ENCODE measurements around the gene RERE.

Gene RERE

DNA sequence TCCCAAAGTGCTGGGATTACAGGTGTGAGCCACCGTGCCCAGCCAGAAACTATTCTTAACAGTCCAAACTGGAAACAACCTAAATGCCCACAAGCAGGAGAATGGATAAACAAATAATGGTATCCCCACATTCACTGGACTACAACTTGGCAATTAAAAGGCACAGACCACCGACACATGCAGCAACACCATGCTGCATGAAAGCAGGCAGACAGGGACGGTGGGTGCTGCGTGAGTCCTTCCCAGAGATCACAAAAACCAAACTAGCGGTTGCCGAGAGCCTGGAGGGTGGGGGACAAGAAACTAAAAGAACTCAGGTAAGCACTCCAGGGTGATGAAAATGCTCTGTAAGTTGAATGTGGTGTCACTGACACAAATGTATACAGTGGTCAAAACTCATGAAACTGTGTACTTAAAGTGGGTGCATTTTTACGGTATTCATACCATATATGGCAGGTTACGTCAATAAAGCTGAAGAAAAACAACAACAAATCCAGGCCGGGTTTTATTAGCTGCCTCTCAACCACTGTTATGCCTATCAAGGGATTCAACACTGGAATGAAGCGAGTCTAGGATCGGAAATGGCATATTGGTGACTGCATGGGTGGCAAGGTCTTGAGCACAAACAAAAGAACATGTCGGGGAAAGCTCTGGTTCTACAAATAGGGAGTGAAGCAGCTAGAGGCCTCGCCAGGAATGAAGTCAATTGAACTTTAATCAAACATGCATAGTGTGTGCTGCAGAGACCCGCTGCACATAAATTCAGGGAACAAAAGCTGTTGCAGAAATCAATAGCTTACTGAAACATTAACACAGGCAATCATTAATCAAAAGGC lies 447.2 kb downstream of the RERE start:
- no peak for DNase-seq

DNA sequence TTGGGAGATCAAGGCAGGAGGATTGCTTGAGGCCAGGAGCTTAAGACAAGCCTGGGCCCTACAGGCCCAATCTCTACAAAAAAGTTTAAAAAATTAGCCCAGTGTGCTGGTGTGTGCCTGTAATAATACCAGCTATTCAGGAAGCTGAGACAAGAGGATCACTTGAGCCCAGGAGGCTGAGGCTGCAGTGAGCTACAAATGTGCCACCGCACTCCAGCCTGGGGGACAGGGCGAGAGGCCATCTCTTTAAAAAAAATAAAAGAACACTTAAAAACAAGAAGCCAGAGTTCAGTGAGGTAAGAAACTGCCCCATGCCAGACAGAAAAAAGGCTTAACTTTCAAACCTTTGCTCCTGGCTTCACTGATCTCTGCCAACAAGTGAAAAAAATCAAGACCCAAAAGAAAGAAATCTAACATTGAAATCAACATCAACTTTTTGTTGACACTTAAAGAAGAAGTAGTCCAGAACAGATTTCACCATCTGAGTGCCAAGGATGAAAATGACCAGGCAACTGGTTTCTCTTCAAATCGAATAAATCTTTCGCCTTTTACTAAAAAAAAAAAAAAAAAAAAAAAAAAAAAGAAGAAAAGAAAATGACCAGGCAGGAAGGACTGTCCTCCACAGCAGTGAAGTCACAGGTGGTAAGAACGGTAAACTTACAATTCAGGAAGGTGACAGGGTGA lies 448.3 kb downstream of the RERE start:
- DNase-seq = no peak

DNA sequence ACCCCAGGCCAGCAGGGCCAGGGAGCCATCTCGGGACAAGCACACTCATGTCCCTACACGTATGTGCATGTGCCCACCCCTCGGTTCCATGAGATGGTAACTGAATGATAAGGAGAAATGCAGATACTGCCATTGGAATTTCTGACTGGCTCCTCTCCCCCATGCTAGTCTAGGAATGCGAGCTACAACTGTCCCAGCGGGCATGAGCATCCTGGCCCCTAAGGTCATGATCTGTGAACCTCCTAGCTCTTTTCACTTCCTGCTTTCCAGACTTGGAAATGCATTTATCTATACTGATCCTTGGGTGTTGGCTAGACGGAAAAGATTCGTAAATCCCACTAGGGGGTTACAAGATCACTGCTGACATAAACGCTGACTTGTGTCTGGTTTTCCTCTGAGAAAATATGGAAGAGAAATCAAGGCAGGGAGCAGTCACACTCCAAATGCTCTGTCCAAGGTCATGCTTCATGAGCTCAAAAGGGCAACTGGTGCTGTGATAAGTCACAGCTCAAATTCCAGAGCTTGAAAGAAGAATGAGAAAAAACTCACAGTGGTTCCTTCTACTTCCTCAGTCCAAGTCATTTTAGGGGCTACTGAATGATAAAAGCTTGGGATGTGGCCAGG lies 449.8 kb downstream of the RERE start:
- DNase-seq = no peak

DNA sequence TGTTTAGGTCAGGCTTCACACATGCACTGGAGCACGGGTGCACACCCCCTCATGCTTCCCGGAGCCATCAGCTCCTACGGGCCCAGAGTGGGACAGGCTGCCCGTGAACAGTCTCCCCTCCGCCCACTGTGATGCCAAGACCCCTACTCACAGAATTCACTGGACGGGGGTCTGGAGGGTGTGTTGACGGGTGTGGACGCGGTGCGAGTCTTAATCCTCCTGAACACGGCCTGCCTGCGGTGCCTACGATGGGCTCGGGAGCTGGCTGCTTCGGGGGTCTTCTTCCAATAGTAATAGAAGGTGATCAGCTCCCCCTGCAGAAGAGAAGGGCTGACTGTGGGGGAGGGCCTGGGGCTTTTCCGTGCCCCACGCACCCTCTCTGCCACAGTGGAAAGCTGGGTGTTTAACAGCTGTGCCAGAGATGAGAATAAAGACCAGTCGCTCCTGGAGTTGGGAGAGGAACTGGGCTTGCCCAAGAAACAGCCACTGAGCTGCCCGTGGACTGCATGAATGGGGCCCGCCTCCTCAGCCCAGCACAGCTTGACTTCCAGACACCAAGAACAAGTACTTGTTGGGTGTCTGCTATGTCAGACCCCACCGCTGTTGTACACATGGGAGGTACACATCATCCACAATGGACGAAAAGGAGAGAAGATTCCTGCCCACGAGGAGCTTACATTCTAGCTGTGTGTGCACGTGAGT lies 451.6 kb downstream of the RERE start:
- no peak for DNase-seq

DNA sequence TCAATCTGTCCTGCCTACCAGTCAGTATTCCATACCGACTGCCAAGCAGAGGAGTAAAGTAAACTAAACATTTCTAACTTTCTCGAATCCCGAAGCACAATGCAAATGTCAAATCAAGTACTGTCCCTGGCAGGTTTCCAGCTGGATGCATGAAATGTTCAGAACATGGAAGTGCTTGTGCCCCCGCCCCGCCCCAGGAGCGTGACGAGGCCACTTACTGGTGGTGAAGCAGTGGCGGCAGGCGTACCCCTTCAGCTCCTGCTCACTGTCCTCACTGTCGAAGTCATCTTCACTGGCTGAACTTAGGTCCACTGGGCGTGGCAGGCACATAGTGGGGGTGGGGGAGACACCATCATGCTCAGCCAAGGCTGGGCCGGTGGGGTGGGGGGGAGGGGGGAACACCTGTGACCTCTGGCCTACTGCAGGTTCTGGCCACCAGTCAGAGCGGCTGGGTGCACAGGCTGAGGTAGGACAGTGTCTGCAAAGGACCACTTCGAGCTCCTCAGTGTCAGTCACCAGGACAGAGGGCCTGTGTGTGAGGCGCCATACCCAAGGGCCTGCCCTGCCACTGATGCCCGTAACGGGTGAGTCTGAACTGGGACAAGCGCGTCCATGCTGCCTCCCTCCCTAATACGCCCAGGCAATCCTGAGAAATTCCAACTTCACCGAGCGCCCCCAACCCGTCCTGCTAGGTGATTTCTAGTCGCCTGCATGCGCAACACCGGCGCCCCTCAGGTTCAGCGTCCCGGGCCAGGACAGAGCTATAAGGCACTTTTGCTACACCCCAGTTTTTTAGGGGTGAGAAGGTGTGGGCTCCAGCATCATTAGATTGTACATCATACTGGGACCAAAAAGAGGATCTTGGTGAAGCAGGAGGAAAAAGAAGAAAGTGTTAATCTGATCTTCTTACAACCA lies 452.7 kb downstream of the RERE start:
- DNase-seq = no peak

DNA sequence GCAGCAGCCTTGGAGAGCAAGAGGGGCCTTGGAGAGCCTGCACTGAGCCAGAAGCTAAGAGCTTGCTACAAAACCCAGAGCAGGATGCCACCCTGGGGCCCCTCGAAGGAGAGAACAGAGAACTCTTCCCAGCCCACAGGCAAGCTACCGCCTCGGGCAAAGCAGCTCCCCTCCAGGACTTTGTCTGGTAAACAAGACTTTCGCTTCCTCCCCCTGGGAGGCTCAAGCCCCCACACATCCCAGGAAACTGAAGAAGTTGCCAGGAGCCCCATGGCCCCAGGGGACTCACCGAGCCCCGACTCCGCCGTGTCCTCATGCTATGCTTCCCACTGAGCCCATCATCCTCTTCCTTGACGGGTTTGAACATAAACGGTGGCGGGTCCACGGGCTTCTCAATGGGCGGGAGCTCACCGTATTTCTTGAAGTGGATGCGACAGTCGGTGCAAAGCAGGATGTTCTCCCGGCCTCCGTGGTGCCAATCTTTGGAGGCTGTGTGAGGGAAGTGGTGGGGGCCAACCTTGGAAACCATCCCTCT lies 453.6 kb downstream of the RERE start:
- peak; percentile 74 for DNase-seq

DNA sequence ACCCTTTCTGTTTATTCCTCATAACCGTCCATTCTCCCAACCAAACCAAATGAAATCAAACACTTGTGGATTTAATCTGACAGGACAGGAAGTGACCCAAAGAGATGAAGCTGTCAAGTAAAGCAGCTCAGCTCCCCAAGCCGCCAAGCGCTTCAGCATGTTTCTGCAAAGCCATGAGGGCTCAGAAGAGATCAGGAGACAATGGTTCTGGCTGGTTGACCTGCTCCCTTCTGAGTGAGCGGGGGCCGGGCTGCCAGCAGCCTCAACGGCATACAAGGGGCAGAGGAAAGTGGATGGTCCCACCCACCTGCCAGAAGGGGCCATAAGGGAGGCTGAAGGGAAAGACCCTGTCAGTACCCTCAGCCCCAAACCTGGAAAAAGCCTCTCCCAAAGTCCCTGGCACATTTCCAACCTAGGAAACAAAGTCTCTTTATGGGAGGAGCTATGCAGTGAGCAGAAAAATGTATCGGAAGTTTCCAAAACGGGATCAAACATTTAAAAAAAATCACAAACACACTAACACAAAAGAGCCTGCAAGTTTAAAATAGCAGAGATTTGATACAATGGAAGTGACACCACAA lies 454.2 kb downstream of the RERE start:
- peak; percentile 12 for DNase-seq

DNA sequence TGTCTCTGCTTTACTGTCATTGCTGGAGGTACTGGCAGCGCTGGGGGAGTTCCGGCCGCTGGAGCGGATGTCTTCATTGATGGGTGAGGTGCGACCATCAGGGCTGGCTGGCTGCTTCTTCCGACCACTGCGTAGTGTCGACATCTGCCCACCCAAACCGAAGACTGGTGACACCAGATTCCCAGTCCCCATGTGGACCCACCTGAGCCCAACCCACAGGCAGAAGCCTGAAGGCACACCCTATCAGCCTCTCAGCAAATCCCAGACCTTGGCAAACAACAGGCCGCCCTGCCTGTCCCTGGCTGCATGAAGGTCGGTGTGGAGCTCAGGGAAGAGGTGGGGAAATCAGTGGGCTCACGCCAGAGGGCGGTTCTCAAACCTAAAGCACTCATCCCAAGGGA lies 454.7 kb downstream of the RERE start:
- no peak for DNase-seq

DNA sequence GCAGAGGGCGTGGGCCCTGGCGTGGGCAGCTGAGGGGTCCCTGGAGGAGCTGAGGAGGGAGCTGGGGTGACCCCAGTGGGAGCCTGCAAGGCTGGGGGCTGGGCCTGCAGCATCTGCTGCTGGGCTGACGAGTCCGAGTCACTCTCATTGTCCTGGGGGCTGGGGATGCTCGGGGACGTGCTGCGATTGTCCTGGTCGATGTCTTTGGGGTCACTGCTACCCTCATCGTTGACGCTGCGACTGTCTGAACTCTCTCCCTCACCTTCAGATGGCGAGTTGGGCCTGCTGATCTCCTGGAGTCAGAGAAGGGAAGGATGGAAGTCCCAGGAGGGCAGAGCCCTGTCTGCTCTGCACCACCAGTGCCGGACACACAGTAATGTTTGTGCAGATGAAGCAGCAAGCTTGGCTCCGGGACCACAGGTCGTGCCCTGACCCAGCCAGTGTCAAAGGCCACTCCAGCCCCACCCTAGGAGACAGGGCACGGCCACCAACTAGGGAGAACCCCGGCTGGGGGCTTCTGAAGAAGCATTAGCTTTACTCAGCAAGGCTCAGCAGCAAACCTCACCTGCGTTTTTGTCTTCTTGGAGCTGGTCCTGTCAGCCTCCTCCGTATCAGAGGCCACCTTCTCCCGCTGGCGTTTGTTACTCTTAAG lies 456.1 kb downstream of the RERE start:
- DNase-seq = no peak

DNA sequence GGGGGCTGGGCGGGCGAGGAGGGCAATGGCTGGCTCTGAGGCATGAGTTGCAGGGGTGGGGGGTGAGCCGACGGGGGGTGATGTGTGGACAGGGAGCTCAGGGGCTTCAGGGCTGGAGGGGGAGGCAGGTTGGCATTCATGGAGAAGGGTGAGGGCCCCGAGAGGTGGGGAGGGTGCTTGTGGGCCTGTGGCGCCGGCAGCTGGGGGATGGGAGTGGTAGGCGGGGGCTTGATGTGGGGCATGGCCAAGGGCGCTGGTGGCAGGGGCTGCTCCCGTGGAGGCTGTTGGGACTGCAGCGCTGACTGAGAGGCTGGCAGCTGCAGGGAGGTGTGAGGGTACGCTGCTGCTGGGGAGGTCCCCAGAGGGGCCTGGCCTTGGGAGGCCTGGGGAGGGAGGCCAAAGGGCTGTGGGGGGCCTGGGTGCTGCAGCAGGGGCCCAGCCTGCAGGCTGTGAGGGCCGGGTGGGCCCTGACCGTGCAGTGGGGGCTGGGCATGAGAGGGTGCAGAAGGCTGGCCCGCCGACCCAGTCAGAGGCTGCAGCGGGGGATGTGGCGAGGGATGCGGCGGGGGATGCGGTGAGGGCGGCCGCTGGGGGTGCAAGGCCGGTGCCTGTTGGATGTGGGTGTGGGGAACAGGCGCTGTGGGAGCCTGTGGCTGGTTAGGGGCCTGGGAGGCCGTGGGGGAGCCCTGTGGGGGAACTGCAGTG lies 456.8 kb downstream of the RERE start:
- no peak for DNase-seq

DNA sequence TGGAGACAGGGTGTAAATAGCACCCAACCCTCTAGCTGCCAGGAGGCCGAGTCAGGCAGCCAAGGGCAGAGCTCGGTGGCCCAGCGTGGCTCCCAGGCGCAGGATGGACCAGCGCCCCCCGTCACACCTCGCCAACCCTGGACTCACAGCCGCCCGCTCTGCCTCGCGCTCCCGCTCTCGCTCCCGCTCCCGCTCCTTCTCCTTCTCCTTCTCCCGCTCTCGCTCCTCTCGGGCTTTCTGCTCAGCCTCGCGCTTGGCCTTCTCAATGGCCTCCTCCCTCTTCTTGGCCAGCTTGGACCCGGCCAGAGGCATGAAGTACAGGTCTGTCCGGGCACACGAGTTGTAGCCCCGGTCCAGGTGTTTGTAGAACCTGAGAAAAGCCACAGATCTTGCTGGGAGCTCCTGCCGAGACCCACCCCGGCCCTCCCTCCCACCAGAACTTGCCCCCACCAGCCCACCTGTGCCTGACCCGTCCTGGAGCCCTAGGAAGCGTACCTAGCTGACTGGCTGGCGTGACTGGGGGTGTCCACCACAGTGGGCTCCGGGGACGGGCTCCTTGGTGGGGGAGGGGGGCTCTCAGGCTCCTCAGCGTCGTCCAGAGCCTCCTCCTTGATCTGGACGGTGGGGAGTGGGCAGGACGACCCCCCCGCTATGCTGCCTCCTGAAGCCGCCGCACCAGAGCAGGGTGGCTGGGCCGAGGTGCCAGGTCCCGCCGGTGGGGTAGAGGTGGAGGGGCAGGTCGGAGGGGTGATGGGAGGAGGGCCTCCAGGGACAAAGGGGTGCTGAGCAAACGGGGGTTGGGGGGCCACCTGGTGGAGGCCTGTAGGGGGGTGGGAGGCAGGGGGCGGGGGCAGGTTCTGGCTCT lies 457.6 kb downstream of the RERE start:
- no peak for DNase-seq

DNA sequence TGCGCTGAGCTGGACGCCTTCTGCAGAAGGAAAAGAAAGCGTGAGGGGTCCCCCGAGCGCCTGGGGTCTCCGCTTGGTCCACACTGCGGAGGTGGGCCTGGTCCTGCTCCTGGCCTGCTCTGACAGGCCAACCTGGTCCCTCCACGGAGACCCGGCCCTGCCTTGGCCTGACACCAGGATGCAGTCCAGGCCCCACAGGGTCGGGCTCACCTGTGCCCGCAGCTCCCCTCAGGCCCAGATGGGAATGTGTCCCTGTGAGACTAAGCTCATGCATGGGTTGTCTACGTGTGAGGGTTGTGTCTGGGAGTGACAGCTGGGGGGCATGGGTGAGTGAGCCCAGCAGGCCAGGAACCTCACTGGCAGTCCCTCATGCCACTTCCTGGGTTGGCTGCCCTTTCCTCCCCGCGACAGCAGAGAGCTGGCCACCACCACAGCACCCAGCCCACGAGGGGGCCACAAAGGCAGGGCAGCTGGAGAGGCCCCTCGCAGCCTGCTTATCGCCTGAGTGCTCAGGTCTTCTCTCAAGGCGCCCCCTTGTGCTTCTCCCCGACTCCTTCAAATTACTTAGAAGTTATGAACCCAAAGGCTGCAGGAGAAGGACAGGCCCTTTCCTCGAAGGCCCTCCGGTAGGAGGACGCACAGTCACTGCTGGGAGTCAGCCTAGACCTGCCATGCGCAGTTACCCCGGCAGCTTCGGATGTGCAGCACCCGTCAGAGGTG lies 458.4 kb downstream of the RERE start:
- DNase-seq = no peak

DNA sequence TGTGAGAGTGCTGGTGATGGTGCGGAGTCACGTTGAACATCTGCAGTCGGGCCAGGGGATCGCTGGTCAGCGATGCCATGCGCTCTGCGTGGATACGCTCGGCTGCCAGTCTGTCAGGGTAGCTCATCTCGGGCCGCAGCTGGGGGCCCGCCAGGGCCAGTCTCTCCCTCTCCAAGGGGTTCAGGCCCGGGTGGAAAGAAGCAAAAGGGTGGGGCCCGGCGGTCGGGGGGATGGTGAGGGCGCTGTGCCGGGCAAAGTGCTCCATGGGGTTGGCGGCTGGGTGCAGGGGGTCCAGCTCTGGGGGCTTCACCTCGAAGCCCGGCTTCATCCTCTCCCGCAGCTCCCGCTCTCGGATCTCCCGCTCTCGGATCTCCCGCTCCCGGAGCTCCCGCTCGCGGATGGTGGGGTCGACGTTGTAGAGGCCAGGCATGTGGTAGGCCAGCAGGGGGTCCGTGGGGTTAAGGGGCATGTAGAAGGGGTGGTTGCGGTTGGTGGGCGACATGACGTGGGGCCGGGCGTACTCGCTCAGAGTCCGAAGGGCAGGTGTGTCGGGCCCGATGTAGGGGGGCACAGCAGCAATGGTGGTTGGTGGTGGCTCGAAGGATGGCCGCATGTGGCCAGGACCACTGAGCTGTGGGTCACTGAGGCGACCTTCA lies 459.1 kb downstream of the RERE start:
- no peak for DNase-seq

DNA sequence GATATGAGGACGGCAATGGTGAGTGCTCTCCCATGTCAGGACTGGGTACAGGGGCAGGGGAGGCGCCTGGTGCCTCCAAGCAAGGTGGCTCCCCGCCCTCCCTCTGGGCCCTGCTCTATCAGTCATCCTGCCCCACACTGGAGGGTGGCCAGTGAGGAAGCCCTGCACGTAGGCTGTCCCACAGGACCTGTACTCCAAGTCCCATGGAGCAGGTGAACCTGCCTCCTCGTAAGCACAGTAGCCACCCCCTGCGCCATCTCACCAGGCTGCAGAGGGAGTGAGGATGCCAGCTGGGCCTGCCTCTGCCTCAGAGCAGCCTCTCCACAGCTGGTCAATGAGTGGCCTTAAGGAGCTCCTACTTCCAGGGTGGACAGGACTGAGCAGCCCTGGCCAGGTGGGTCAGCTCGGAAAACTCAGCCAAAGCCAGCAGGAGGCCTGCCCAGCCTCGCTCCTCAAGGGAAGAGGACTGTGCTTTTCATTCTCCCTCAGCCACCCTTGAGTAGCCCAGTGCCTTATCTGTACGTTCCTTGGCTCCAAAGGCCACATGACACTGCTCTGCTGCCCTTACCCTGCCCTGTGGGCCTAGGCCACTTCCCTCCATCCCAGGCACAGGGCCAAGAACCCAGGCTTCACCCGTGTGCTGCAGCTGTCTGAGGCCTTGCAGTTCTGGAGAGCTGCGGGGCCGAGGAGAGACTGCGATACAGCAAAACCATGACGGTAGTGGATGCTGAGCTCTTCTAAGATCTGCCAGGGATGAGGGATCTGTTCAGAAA lies 459.9 kb downstream of the RERE start:
- DNase-seq = no peak

DNA sequence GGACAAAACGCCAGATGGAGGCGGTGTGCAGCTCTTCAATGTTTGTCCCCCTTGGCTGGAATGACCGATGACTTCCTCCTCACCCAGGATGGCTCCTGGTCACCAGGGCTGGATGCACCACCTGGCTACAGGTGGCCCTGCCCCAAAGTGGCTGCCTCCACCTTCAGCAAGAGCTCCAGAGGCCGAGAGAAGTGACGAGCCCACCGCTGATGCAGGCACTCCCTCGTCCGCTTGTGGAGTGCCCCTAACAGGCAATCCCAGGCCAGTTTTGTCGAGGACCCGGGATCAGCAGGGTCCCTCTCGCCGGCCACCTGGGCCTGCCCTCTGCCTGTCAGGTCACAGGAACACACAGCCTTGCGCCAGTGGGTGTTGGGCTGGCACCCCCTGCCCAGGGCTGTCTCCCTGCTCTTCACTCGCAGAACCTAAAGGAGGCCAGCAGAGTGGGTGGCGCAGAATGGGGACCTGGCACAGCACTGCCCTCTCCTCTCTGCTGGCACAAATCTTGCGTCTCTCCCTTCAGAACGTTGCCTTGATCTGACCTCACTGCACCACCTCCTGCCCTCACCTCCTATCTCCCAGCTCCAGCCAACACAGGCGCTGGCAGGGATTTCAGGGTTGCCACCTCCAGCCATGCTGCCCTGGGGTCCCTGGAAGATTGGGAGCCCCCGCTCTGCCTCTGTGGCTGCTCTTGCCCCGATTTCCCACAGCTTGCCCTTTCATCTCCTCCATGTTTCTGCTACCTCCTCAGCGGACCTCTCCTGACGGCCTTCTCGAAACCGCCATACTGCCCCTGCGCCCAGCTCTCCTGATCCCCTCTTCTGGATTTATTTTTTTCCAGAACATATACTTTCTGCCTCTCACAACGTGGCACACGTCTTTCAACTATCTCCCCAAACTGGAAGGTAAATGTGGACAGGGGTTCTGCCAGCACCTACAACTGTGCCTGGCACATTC lies 460.9 kb downstream of the RERE start:
- no peak for DNase-seq
